Activated T-helper 1 cell treated with anti-CD3 and anti-CD28 coated beads, Interleukin-2, amount 50 U/mL, for 16 hours (primary cell): ENCODE measurements around the gene PTPN3.
"Not testable (repeated sequence)": the region's sequence is repeated elsewhere in the genome, so short reads cannot be mapped to it uniquely, and the experiment has no call there.

Experiments used
- DNase-seq, 2 donors: peaks; one replicate each; pipeline ENCODE4 v3.0.0-alpha.2; 2020; ENCODE audit warnings: low read depth in 1 of 2, low spot score in 1 of 2

Gene PTPN3

GRCh38 chr9:109399258-109399767 is 98.8 kb downstream of the PTPN3 start:
- no peak for DNase-seq

DNA sequence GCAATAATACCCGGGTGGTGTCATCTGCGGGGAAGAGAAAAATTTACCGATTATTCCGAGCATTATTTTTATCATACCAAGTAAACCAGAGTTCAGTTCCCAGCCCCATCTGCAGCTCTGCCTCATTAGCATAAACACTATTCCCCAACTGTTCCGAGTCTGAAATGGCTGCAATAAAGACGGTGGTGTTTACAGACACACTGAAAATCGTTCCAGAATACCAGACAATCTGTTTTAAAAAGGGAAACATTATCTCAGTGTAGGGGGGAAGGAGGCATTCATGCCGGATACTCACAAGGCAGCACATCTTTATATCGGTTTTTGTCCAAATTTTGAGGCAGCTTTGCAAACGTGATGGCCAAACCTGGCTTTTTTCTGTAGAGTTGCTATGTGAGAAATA is 106.9 kb downstream of the PTPN3 start:
- DNase-seq: no peak

GRCh38 chr9:109387856-109388255 is 110.3 kb downstream of the PTPN3 start:
- DNase-seq: no peak

DNA sequence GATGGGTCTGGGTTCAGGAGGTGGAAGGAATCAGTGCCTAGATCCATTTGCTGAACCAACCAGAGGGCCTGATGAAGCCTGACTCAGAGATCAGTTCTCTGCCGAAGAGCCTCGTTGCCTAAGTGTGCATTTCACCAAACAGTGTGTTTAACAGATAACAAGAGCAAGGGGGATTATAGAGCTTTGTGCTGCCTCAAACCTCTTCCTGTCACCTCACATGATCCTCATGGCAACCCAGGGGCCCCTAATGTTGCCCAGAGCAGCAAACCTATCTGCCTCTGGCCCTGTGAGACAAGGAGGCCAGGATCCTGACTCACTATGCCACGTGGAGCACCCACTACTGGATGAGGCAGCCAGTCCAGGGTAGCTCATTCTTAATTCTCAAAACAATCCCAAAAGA is 110.9 kb downstream of the PTPN3 start:
- no peak for DNase-seq

DNA sequence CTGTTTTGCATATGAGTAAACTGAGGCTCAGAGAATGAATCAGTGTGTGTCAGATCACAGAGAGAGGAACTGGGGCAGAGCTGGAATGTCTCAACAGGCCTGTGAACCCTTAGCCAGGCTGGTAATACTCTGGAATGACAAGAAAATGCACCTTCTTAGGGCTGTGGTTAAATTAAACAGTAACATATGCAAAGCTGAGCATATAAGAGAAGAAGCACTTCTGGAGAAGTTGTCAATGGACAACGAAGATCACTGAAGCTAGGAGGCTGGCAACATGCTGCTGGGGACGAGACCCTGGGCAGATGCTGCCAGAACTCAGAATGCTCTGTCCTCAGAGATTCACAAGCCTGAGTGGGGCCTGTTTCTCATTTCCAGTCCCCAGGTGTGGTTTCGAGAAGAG is 112.6 kb downstream of the PTPN3 start:
- no peak for DNase-seq

DNA sequence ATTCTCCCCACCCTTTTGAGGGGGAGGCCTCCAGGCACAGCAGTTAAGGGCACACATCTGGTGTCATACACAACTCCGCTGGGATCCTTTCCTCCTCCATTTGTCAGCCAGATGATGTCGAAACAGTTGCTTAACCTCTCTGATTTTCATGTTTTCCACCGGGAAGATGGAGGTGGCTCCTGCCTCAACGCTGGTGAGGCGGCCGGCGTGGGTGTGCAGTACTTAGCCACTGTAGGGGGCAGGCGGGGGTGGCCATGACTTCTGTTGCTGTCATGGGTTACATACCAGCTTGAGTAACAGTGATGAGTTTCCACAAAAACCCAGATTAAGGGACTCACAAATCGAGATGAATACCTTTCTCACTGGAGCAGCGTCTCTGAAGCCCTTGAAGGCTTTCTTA is 114.2 kb downstream of the PTPN3 start:
- no peak for DNase-seq

DNA sequence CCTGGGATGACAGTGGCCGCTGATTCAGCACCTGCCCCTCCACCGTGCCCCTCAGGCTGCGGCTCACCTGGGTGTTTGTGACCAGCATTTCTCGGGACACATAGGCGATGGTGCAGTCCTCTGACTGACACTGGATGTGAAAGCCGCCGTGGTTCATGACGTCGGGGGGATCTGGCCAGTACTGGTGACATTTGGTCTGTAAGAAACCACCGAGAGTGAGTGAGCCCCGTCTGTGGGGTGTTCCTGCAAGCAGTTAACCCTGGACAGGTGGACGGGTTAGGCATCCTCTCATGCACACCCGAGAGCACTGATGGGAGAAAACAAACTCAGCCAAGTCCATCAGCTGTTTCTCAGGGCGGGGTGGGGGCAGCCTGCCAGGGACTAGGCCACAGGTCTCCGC is 114.8 kb downstream of the PTPN3 start:
- no peak for DNase-seq

DNA sequence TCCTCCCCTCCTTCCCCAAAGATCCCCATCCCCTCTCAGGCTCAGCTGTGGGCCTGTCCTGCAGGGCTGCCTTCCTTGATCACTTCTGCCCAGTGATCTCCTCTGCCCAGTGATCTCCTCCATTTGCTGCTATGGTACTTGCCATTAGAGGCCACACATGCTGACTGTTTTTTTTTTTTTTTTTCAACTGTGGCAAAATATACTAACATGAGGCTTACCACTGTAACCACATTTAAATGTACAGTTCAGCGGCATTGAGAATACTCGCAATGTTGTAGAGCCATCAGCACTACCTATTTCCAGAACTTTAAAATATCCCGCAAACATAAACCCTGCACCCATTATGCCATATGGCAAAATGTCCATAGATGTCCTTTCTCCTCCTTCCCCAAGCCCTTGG is 115.5 kb downstream of the PTPN3 start:
- DNase-seq: no peak

DNA sequence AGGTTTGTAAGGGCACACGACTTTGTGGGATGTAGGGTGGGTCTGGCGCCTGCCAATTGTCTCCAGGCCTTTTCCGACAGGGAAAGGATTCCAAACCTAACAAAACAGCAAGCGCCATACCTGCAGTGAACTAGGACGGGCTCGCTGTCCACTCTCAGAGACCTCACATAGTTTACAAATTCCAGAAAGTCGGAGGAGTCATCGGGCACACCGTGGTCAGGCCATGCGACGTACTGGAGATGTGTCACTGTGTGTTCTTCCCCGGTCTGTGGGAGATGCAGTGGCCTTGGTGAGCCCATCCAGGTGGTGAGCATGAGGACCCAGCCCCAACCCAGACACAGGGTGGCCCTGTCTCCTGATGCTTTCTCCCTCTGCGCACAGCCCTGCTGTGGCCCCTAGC is 115.9 kb downstream of the PTPN3 start:
- DNase-seq: no peak

GRCh38 chr9:109381011-109381729 is 116.9 kb downstream of the PTPN3 start:
- no peak for DNase-seq

- DNase-seq: no peak
Measured at GRCh38 chr9:109379513-109379912, 118.6 kb downstream of the PTPN3 start.

GRCh38 chr9:109378316-109378715 is 119.8 kb downstream of the PTPN3 start:
- no peak for DNase-seq

DNA sequence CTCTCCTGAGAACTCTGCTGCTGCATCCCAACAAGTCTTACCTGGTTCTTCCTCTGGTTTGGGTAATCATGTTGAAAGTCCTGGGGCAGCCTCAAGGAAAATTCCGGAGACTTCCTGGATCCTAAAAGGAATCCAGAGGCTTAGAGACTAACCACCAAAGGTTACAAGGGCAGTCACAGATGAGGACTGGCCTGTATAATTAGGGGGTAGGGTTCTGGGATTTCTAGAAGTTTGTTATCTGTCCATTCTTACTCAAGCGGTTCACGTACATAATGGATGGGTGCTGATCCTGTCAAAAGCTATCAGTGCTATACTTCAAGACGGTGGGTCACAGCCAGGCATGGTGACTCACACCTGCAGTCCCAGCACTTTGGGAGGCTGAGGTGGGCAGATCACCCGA is 125.9 kb downstream of the PTPN3 start:
- DNase-seq: no peak

DNA sequence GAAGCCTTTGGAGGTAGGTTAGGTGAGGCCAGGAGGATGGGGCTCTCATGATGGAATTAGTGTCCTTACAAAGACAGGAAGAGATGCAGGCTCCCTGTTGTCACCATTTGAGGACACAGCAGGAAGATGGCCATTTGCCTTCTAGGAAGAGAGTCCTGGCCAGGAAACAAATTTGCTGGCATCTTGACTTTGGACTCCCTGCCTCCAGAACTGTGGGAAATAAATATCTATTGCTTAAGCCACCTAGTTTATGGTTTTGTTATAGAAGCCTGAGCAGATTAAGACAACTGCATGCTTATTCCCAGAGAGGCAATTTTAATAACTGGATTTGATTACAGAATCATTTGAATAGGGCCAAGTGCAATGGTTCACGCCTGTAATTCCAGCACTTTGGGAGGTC is 126.7 kb downstream of the PTPN3 start:
- DNase-seq: no peak

- DNase-seq: no peak
Measured at GRCh38 chr9:109369285-109369684, 128.8 kb downstream of the PTPN3 start.

- no peak for DNase-seq
Measured at GRCh38 chr9:109360771-109361170, 137.3 kb downstream of the PTPN3 start.

DNA sequence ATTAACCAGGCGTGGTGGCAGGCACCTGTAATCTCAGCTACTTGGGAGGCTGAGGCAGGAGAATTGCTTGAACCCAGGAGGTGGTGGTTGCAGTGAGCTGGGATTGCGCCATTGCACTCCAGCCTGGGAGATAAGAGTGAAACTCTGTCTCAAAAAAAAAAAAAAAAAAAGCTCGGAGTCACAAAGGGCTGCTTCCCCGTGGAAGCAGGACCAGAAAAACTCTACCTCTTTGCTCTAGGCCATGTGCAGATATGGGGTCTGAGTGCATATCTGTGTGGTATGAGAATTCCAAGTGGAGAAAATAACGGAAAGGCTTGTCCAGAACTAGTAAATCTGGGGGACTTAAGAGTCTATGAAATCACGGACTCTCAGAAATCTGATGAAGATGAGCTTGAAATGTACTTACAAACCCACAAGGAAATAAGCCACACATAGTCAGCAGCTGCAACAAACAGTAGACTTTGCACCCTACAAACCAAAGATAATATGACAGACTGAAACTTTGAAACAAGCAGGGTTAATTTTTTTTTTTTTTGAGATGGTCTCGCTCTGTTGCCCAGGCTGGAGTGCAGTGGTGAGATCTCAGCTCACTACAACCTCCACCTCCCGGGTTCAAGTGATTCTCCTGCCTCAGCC is 139.0 kb downstream of the PTPN3 start:
- DNase-seq: not testable (repeated sequence)

DNA sequence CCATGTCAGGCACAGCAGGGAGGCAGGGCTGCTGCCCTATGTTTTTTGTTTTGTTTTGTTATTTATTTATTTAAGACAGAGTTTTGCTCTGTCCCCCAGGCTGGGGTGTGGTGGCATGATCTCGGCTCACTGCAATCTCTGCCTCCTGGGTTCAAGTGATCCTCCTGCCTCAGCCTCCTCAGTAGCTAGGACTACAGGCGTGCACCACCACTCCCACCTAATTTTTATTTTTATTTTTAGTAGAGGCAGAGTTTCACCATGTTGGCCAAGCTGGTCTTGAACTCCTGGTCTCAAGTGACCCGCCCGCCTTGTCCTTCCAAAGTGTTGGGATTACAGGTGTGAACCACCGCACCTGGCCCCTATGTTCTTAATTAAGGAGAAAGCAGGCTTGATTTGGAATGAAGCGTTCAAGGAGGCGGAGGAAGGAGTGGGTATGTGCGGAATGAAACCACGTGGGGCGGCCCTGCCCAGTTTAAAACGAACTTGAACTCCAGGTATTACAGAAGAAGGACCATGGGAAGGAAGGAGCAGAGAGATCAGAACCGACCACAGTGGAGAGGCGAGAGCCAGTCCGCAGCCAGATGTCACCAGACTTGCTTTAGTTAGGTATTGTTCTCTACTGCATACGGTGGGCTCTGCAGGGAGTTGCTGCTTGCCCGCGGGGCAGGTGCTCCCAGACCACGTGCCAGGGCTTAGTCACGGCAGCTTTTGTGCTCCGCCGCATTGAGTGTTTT is 142.4 kb downstream of the PTPN3 start:
- no peak for DNase-seq

DNA sequence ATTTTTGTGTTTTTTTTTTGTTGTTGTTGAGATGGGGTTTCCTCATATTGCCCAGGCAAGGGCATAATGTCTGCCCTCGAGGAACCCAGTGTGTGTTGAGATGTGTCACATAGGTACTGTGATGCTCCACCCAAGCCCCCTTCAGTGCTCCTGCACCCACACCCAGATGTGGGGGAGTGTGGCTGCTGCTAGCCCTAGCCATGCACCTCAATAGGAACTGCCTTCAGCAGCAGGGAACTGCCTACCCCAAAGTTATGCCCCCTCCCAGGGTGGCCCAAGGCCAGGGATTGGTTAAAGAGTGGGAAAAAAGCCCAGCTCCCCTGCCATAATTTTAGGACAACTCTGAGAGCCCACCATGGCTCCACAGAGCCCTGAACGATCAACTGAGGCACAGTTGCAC is 143.9 kb downstream of the PTPN3 start:
- no peak for DNase-seq

DNA sequence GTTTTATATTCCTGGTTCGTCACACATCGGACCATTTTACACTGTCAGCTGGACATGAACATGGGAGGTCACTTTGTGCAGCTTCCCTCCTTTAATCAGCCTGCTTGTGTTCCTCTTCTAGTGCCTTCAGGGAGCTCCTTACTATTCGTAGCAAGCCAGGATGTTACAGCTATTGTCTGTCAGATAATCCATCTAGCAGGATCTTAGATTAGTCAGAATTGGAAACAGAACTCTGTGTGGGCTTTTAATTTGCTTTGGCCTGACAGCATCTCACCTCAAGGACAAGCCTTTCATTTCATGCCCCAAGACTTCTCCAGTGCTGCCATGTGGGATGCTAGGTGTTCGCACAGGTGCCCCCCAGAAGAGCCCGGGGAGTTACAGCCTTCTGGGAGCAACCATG is 147.1 kb downstream of the PTPN3 start:
- no peak for DNase-seq

DNA sequence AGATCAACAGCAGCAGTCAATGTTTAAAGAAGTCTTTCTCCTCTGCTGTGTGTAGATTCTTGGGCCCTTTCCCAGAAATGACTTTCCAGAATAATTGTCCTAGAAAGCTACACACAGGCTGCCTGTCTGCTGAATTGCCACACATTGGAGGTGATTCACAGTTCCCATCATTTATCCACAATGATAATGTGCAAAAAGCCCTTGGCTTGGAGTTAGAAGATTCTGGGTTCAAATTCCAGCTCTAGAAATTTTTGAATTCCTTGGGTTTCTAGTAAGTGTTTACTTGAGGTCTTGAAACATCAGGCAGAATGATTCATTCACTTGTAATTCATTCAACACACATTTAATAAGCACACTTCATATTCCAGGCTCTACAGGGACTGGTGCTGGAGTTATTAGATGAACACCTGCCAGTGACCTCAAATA is 148.7 kb downstream of the PTPN3 start:
- no peak for DNase-seq

- DNase-seq: no peak
Measured at GRCh38 chr9:109346904-109347303, 151.2 kb downstream of the PTPN3 start.
